GM12878 (cell line): Measurements from ENCODE around the gene VPS26A. TPM values are rescaled to one million over a fixed set of nuclear protein-coding genes. Genes with fewer than 3 reads are reported as not detected.
A peak's percentile ranks its signal among the peaks of the same experiment; 100 is the strongest.

Experiments
- ATAC-seq: fragments of 200-7000 bp; cut with Tn5 transposase; 3 replicates; pipeline ENCODE4 v1.9.1; 2020; ENCODE audit warnings: mild to moderate bottlenecking, moderate library complexity
- BruUV-seq: library from RNA; stranded (reverse); fragments of 400-500 nt; replicated peaks from 2 replicates; lab custom pipeline; 2021; lab: Mats Ljungman, UMichigan
- CTCF ChIA-PET: fragments of 300-600 bp; sonication (Branson Sonifier 250); formaldehyde crosslinking; extraction: SDS; loops from one replicate; lab custom pipeline; 2021; ENCODE audit warnings: inconsistent platforms; lab: Yijun Ruan, JAX
- POLR2A ChIA-PET: fragments of 350-600 bp; formaldehyde crosslinking; extraction: SDS; loops from one replicate; lab custom pipeline; 2021; ENCODE audit warnings: inconsistent platforms; lab: Charles Lee
- RAD21 ChIA-PET: fragments of 300-600 bp; sonication (Branson Sonifier 250); formaldehyde crosslinking; loops from one replicate; lab custom pipeline; 2023; ENCODE audit warnings: antibody characterized with exemption; ENCODE audit not compliant: unreplicated experiment; lab: Charles Lee
- SMC1A ChIA-PET: fragments of 300-600 bp; sonication (Branson Sonifier 250); formaldehyde crosslinking; loops from one replicate; lab custom pipeline; 2023; ENCODE audit not compliant: unreplicated experiment, uncharacterized antibody; lab: Charles Lee
- DNase-seq: peaks from one replicate; pipeline ENCODE4 v3.0.0-alpha.2; 2011; ENCODE audit warnings: low read depth, low spot score
- FAIRE-seq: peaks from 3 replicates; lab custom pipeline; 2011; peaks lifted over from hg19 to GRCh38; lab: Jason Lieb, UNC
- H2AFZ ChIP-seq: 2 replicates; pipeline ENCODE4 v1.6.0; 2011; ENCODE audit warnings: low read depth, low read length, control low read depth; ENCODE audit not compliant: control insufficient read depth
- H3K27ac ChIP-seq: 2 replicates; pipeline ENCODE4 v1.5.1; 2011; ENCODE audit warnings: control low read depth; ENCODE audit not compliant: control insufficient read depth, insufficient read depth
- H3K27me3 ChIP-seq, 2 experiments: replicated peaks in 1 of 2; 2 replicates each; pipeline versions ENCODE4 v1.6.0 to v1.6.1; 2011; ENCODE audit warnings: low read length in 1 of 2; ENCODE audit not compliant: control insufficient read depth in 2 of 2, insufficient read depth in 2 of 2
- H3K36me3 ChIP-seq, 2 experiments: 2 replicates each; pipeline ENCODE4 v1.5.1; 2011; ENCODE audit warnings: low read length in 1 of 2; ENCODE audit not compliant: control insufficient read depth in 2 of 2, insufficient read depth in 2 of 2
- H3K4me1 ChIP-seq: 2 replicates; pipeline ENCODE4 v1.6.1; 2011; ENCODE audit warnings: mild to moderate bottlenecking, low read length, moderate library complexity, mixed read lengths; ENCODE audit not compliant: control insufficient read depth, insufficient read depth
- H3K4me2 ChIP-seq: 2 replicates; pipeline ENCODE4 v1.6.0; 2011; ENCODE audit warnings: control low read depth; ENCODE audit not compliant: control insufficient read depth, insufficient read depth
- H3K4me3 ChIP-seq: fragments of 200-600 bp; sonication (generic); 2 replicates; pipeline ENCODE4 v1.5.1; 2016
- H3K79me2 ChIP-seq: 2 replicates; pipeline ENCODE4 v1.6.0; 2011; ENCODE audit warnings: low read length; ENCODE audit not compliant: control insufficient read depth, insufficient read depth
- H3K9ac ChIP-seq: 2 replicates; pipeline ENCODE4 v1.8.0; 2011; ENCODE audit warnings: low read length, control low read depth, mixed read lengths; ENCODE audit not compliant: control insufficient read depth, insufficient read depth
- H3K9me3 ChIP-seq: replicated peaks from 3 replicates; pipeline ENCODE4 v1.5.1; 2011; ENCODE audit warnings: mild to moderate bottlenecking, low read length; ENCODE audit not compliant: control insufficient read depth, insufficient read depth
- H4K20me1 ChIP-seq: 2 replicates; pipeline ENCODE4 v1.6.0; 2011; ENCODE audit not compliant: control insufficient read depth, insufficient read depth
- ASH2L ChIP-seq: fragments of 300-600, 200-600 bp; sonication (generic); IDR thresholded peaks from 2 replicates; pipeline ENCODE4 v1.6.1; 2017; ENCODE audit warnings: low read depth, mild to moderate bottlenecking, borderline replicate concordance
- BCL3 ChIP-seq: IDR thresholded peaks from 2 replicates; pipeline ENCODE4 v1.6.1; 2011; ENCODE audit warnings: borderline replicate concordance, low read depth, mild to moderate bottlenecking, moderate library complexity, low read length; ENCODE audit not compliant: insufficient read depth, poor library complexity, severe bottlenecking
- CREB1 ChIP-seq: IDR thresholded peaks from 2 replicates; pipeline ENCODE4 v1.6.1; 2012; ENCODE audit warnings: low read depth, mild to moderate bottlenecking, inconsistent platforms
- CTCF ChIP-seq, 3 experiments: IDR thresholded peaks in 2 of 3; conservative IDR thresholded peaks in 1 of 3; 2 replicates each; pipeline ENCODE4 v1.5.1; 2011; ENCODE audit warnings: low read depth in 3 of 3, low read length in 3 of 3, mild to moderate bottlenecking in 3 of 3, control low read depth in 2 of 3, moderate library complexity in 2 of 3, inconsistent platforms in 1 of 3, mixed read lengths in 1 of 3; ENCODE audit not compliant: control insufficient read depth in 2 of 3, insufficient read depth in 1 of 3; ENCODE audit errors: extremely low read depth in 1 of 3
- E2F4 ChIP-seq: IDR thresholded peaks from 2 replicates; pipeline ENCODE4 v1.6.1; 2012; ENCODE audit warnings: low read depth, low read length, improper control_type of control experiment
- IRF4 ChIP-seq: IDR thresholded peaks from 2 replicates; pipeline ENCODE4 v1.6.1; 2011; ENCODE audit warnings: low read depth, low read length
- KDM1A ChIP-seq: fragments of 200-600 bp; sonication (generic); IDR thresholded peaks from 2 replicates; pipeline ENCODE4 v1.6.1; 2016; ENCODE audit warnings: borderline replicate concordance
- MTA3 ChIP-seq: IDR thresholded peaks from 2 replicates; pipeline ENCODE4 v1.6.1; 2012; ENCODE audit warnings: low read length, inconsistent platforms, borderline replicate concordance
- PML ChIP-seq: IDR thresholded peaks from 2 replicates; pipeline ENCODE4 v1.6.1; 2012; ENCODE audit warnings: low read length, inconsistent platforms
- POLR2AphosphoS5 ChIP-seq: IDR thresholded peaks from 2 replicates; pipeline ENCODE4 v1.6.1; 2011; ENCODE audit warnings: mild to moderate bottlenecking, low read length, inconsistent platforms
- SUZ12 ChIP-seq: fragments of 200-600 bp; sonication (generic); IDR thresholded peaks from one replicate; pipeline ENCODE4 v1.6.1; 2018; ENCODE audit warnings: antibody characterized with exemption, mild to moderate bottlenecking; ENCODE audit not compliant: unreplicated experiment
- ZBED1 ChIP-seq: IDR thresholded peaks from 2 replicates; pipeline ENCODE4 v1.6.1; 2016; ENCODE audit warnings: borderline replicate concordance
- ZSCAN29 ChIP-seq: fragments of 450-650 bp; IDR thresholded peaks from 2 replicates; pipeline ENCODE4 v1.6.1; 2017; ENCODE audit warnings: mild to moderate bottlenecking, moderate library complexity
- WGBS: methylation state at CpG from one replicate; pipeline ENCODE4 v1.1.6; 2016; ENCODE audit warnings: low lambda C conversion rate; ENCODE audit not compliant: insufficient replicate concordance, insufficient coverage; ENCODE audit errors: missing lambda C conversion rate; 5-methylcytosine and 5-hydroxymethylcytosine counted together
- in situ Hi-C: fragments of 300-500 bp; cut with MboI; formaldehyde crosslinking; loops from 9 replicates; pipeline ENCODE4 v1.14.3; 2018; ENCODE audit warnings: mixed read lengths
- intact Hi-C: fragments of 100-400 bp; cut with micrococcal nuclease; formaldehyde crosslinking; loops from one replicate; pipeline ENCODE4 v1.14.2; 2022; ENCODE audit not compliant: unreplicated experiment
- polyA plus RNA-seq, 11 experiments: library from polyadenylated mRNA; depleted of rRNA in 4 of 11; unstranded in 6 of 11; stranded (reverse) in 5 of 11; fragments of >200 nt; fragmentation: Nextera tagmentation in 4 of 11; fragmentation: Illumina TruSeq in 1 of 11; extraction: Ambion mirVana in 4 of 11; extraction: Trizol in 1 of 11; gene quantifications; 1 replicate in 1 of 11; 2 replicates in 10 of 11; pipeline versions ENCODE4 v1.2.1 to v1.2.3, GENCODE V29; 2011 to 2016; ENCODE audit warnings: inconsistent platforms in 2 of 11, missing spikeins in 2 of 11, low read depth in 1 of 11
- total RNA-seq, 4 experiments: library from RNA; depleted of rRNA in 3 of 4; stranded (reverse); fragments of >200 nt in 3 of 4; fragmentation: Illumina TruSeq in 1 of 4; extraction: Trizol in 1 of 4; gene quantifications; 2 replicates each; pipeline versions ENCODE4 v1.2.1 to v1.2.3, GENCODE V29; 2013 to 2021
- TF ChIP-seq, protein P1 (sequence below): fragments of 450-650 bp; formaldehyde crosslinking; IDR thresholded peaks from 2 replicates; pipeline ENCODE4 v1.4.0; 2022; ENCODE audit warnings: mild to moderate bottlenecking, moderate library complexity

Gene VPS26A
- total and polyA plus RNA-seq, 10 of the 15 experiments (the other 5 are each of a cell fraction or from before 2014, with no cell fraction given) = 16.8 to 72.3 (median 26.8) TPM

DNA sequence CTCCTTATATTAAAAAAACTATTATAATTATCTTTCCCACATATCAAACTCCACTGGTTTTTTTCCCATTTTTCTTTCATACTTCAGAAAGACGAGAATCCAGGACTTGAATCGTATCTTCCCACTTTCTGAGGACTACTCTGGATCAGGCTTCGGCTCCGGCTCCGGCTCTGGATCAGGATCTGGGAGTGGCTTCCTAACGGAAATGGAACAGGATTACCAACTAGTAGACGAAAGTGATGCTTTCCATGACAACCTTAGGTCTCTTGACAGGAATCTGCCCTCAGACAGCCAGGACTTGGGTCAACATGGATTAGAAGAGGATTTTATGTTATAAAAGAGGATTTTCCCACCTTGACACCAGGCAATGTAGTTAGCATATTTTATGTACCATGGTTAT is 20.2 kb upstream of the VPS26A start (continued):
- TF ChIP-seq BCL3 (no peak), KDM1A (no peak), MTA3 (no peak), ZBED1 (no peak), SUZ12 (no peak), PML (no peak), ZSCAN29 (no peak)

GRCh38 chr10:69104994-69105790 is 18.8 kb upstream of the VPS26A start:
- CTCF ChIA-PET = interaction anchor here (1.2 to 4.2 kb wide), 7 partner anchors 9 to 118 kb away, joined by 4 to 23 read pairs (median 6); no protein-coding TSS in a partner anchor
- H3K9ac ChIP-seq = no peak overlapping the region
- H3K4me1 ChIP-seq = peaks cover 4% of the 10 kb centered on the region
- H3K27ac ChIP-seq = no peak overlapping the region
- DNase-seq = no peak
- no TSS peak for BruUV-seq
- in situ Hi-C loops (no loop called here), intact Hi-C loops (no loop called here)
- FAIRE-seq = no peak
- SMC1A ChIA-PET = interaction anchor here (0.7 to 6.8 kb wide), 15 partner anchors 9 to 100 kb away, joined by 3 to 57 read pairs (median 3); no protein-coding TSS in a partner anchor
- no peak overlapping the region for H3K4me2 ChIP-seq
- H3K36me3 ChIP-seq = peaks cover 17 to 35% of the 10 kb centered on the region in 2 experiments
- H2AFZ ChIP-seq = no peak overlapping the region
- H3K27me3 ChIP-seq = no peaks in the 10 kb centered on the region
- no peak overlapping the region for H3K4me3 ChIP-seq
- RAD21 ChIA-PET = interaction anchor here (0.5 to 3.5 kb wide), 6 partner anchors 13 to 100 kb away, joined by 3 to 22 read pairs (median 3); no protein-coding TSS in a partner anchor
- H3K9me3 ChIP-seq = no peaks in the 10 kb centered on the region
- POLR2A ChIA-PET = interaction anchor here (0.6 to 1.5 kb wide), 4 partner anchors 11 to 206 kb away, joined by 3 to 6 read pairs (median 5); no protein-coding TSS in a partner anchor
- 94% methylated on average over 1 of the region's 1 CpG for WGBS
- H3K79me2 ChIP-seq = peaks cover 21% of the 10 kb centered on the region
- H4K20me1 ChIP-seq = peaks cover 9% of the 10 kb centered on the region; the same call in 1 of the 2 replicates
- peak; percentile 38 for ATAC-seq
- no peak for TF ChIP-seq E2F4
- TF ChIP-seq IRF4 = no peak
- no peak for TF ChIP-seq CREB1
- no peak for TF ChIP-seq CTCF (IDR thresholded peaks at IDR 0.05 in 2 of 3, conservative IDR thresholded peaks at IDR 0.05 in 1 of 3; ENCODE audit: control insufficient read depth in 2 of 3, extremely low read depth in 1 of 3, insufficient read depth in 1 of 3, low read depth in 3 of 3, low read length in 3 of 3)
- peak; percentile 91 for TF ChIP-seq POLR2AphosphoS5
- TF ChIP-seq, protein P1, sequence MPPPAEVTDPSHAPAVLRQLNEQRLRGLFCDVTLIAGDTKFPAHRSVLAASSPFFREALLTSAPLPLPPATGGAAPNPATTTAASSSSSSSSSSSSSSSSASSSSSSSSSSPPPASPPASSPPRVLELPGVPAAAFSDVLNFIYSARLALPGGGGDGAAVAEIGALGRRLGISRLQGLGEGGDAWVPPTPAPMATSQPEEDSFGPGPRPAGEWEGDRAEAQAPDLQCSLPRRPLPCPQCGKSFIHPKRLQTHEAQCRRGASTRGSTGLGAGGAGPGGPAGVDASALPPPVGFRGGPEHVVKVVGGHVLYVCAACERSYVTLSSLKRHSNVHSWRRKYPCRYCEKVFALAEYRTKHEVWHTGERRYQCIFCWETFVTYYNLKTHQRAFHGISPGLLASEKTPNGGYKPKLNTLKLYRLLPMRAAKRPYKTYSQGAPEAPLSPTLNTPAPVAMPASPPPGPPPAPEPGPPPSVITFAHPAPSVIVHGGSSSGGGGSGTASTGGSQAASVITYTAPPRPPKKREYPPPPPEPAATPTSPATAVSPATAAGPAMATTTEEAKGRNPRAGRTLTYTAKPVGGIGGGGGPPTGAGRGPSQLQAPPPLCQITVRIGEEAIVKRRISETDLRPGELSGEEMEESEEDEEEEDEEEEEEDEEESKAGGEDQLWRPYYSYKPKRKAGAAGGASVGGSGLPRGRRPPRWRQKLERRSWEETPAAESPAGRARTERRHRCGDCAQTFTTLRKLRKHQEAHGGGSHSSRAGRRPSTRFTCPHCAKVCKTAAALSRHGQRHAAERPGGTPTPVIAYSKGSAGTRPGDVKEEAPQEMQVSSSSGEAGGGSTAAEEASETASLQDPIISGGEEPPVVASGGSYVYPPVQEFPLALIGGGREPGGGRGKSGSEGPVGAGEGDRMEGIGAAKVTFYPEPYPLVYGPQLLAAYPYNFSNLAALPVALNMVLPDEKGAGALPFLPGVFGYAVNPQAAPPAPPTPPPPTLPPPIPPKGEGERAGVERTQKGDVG (CRISPR knock-in tag) = peak; percentile 11; the same call in 1 of the 2 replicates
- TF ChIP-seq ASH2L = no peak
